Midbrain (tissue), 1 donor: Measurements from ENCODE around the gene PSMB9.
"Not testable (repeated sequence)": the region's sequence is repeated elsewhere in the genome, so short reads cannot be mapped to it uniquely, and the experiment has no call there.

Experiments used
- DNase-seq: peaks from one replicate; lab custom pipeline; 2025; lab: John Stamatoyannopoulos, UW

Gene PSMB9

DNA sequence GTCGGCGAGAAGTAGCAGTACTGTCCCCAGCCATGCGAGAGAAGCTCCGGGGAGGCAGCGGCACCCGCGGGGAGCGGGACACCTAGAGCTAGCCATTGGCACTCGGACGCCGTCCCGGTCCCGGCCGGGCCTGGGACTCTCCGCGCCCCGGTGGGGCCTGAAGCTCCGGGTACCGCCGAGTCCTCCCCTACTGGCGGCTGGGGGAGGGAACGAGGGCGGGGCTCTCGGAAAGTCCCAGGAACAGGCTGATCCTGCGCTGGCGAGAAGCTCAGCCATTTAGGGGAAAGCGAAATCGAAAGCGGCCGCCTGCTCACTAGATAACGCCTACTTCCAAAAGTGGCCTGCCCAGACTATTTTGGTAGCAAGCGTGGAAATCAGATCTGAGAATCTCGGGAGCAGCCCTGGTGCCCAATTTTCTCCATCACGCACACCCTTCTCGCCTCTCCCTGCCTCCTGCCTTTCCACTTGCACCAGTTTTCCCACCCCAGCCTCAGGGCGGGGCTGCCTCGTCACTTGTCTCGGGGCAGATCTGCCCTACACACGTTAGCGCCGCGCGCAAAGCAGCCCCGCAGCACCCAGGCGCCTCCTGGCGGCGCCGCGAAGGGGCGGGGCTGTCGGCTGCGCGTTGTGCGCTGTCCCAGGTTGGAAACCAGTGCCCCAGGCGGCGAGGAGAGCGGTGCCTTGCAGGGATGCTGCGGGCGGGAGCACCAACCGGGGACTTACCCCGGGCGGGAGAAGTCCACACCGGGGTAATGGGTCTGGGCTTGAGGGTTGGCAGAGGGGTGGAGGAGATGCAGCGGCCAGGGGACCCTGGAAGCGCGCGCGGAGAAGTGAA is at the start of gene PSMB9, which contains the start of gene TAP1:
Gene PSMB9, plus strand, starts transcription at position 652 of the 835 bp plus-strand sequence. Its CDS starts 38 bp downstream, at position 690.
Gene TAP1, minus strand, starts transcription at position 164 of the 835 bp plus-strand sequence. Its CDS starts 68 bp downstream, at position 96.
- DNase-seq: peak; percentile 94

DNA sequence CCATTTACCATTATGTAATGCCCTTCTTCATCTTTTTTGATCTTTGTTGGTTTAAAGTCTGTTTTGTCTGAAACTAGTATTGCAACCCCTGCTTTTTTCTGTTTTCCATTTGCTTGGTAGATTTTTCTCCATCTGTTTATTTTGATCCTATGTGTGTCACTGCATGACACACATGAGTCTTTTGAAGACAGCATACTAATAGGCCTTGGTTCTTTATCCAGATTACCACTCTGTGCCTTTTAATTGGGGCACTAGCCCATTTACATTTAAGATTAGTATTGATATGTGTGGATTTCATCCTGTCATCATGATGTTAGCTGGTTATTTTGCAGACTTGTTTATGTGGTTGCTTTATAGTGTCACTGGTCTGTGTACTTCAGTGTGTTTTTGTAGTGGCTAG is 48.6 kb upstream of the PSMB9 start:
- DNase-seq: not testable (repeated sequence)

DNA sequence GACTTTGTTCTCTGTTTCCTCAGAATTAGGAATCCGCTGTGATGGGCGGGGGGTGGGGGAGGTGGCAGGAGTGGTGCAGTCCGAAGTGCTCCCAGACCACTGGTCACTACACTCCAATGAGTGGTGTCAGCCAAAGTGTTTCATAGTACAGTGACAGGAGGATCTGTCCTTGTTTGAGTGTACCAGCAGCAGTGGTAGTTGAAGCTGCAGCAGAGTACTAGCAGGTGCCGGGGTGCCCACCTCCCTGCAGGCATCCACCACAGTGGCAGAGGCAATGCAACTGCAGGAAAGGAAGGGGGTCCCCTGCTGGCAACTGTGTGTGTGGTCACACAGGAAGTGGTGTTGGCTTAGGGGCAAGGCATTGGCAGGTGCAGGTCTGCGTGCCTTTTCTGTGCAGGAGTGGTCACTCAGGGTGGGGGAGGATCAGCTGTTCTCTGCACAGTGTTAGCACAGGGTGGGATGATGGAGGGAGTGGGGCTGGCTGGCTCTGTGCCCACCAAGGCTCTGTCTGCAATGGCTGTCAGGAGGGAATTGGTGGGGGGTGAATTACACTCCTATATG is 46.9 kb upstream of the PSMB9 start:
- DNase-seq: no peak

DNA sequence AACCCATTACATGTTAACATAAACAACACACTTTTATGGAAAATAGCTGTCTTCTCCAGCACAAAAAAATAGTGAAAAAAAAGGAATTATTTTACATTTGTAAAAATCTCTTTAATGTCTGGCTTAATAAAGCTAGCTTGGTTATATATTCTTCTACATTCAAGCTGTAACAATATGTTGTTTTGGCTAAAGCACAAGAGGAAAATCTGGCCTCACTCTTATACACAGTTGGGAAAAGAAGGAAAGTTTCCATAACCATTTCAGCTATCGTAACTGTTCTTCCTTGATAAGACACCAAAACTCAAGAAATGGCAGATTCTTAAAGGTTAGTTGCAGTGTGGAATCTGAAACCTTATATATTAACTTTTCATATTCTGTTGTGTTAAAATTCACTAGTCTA is 44.8 kb upstream of the PSMB9 start:
- DNase-seq: no peak

DNA sequence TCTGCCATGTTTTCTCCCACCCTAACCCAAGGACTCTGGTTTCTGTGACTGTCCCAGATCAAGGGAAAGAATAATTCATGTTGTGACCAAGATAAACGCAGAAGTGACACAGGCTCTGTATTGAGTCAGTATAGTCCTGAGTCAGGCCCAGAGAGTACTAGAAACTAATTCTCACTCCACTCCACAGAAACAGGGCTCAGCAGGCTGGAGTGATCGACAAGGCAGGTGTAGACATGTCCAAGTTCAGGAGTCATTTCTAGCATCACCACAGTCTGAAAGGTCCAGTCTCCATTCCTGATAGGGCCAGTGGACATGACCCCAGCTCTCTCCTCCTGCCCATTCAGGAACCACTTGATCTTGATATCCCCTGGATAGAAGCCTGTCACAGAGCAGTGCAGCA is 39.8 kb upstream of the PSMB9 start:
- no peak for DNase-seq

DNA sequence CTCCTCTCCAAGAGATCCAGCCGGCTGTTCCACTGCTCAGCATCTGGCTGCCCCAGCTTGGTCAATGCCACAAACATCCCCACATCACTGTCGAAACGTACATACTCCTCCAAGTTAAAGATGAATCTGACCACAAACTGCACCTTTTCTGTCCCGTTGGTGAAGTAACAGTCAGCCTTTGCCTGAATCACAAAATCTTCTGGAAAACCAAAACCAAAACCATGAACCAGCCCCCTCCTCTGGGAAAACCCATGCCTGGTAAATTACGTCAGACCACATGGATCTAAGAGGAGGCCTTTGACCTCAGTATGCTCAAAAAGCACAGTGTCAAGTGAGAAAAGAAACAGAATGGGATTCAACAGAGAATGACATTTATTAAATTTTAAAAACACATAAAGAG is 38.9 kb upstream of the PSMB9 start:
- no peak for DNase-seq

DNA sequence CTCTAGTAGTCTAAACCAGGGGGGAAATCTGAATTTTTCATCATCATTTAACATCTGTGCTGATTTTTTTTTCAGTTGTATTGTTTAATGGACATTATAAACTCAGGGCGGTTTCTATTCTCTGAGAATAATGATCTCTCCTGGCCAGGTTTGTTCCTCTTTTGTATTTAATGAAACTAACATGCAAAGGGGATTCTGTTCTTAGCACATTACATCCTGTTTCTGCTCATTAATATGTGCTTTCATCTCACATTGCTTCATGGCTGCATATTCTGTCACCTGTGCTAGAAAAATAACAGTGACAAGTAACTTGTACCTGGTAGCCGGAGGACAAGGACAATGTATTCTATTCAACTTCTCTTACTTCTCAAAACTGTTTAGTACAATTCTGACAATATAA is 38.0 kb upstream of the PSMB9 start:
- DNase-seq: no peak

DNA sequence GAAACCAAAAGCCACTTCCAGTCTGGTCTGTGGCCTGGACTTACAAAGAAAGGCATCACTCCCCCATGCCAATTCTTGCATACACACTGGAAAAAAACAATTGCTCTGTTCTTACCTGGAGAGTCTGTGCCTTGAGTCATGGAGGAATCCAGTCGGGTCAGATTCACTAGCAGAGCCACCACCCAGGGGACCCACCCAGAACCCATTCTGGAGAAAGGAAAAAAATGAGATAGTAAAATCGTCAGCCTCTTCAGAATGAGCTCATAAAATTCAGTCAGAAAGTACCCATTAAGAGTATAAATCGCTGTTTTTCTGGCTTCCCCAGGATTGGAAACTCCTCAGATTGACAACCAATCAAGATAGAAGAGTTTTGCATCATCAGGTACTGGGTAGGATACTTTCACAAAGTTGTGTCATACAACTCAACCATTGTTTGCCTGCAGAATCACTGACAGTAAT is 37.2 kb upstream of the PSMB9 start, which contains the start of gene HLA-DOB:
Gene HLA-DOB, minus strand, starts transcription at position 257 of the 459 bp plus-strand sequence. Its CDS starts 51 bp downstream, at position 206.
- peak; percentile 5 for DNase-seq

DNA sequence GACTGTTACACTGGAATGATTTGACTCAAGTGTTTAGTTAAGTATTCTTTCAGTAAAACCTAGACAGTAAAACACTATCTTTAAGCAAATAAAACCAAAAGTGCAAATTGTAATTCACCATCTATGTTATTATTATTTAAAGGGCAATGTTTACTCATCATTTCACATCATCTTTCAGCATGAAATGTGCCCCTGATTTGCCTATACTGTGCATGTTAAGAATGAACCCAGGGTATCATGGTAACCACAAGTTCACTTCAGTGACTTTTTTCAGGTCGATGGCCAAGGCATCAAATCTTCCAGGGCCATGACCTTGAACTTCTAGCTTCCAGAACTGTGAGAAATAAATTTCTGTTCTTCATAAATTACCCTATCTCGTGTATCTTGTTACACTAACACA is 35.1 kb upstream of the PSMB9 start:
- DNase-seq: no peak

DNA sequence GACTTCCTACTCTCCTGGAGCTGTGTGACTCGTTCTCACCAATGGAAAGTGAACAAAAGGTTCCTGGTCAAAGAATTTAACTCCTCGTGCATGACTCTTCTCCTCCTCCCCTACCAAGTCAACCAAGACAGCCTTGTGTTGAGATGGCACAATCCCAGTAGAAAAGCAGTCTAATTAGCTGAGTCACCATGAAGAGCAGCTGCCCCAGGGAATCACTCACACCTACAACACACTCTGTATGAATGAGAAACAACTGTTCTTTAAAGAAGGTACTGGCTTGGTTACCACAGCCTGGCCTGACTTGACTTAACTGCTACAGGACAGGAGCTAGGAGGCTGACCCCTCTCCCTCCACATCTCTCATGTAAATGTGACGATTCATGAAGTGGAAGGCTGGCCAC is 34.3 kb upstream of the PSMB9 start:
- no peak for DNase-seq

DNA sequence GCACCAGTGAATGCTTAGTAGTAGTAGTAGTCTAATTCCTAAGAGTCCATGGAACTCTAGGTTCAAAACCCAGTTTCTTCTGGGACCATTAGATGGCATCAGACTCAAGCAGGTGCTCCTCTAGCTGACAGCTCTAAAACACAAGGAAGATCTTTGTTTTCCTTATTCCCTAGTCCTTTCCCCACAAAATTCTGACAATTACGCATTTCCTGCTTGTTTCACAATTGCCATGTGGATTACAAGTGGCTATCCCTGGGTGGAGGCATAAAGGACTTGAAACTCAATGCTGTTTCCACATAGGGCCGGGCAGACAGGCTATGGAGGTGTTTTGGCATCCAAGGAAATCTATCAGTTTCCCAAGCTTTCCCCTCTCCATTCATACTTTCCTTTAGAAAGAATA is 28.0 kb upstream of the PSMB9 start:
- peak; percentile 13 for DNase-seq

DNA sequence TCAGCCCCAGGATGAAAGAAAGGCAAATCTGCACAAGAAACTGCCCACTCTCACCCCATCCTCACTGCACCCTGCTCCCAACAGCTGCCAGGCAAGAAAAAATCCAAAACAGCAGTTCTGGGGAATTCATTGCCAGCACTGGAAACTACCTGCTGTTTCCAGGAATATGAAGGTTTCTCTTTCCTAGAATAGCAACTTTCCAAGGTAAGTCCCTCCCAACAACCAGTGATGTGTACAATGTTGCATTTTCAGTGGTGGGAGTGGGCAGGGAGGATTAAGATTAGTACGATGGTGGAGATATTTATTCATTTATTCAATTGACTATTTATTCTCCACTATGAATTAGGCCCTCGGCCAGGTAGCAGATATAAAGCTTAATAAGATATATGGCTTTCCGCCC is 27.0 kb upstream of the PSMB9 start:
- DNase-seq: no peak

DNA sequence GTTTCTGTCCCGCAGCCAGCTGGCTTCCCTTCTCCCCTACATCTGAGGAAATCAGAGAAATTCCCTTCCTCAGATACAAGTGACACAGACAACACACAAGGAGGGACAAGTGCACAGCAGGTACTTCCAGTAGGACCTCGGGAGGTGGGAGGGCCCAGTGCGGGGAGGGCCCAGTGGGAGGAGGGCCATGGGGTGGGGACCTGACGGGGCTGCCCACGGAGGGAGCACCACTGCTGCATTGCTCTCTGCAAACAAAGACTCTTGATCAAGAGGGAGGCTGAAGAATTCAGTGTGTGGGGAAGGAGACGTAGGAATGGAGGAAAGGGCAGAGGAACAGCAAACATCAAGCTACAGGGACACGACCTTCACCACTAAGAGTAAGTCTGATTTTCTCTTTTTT is 24.5 kb upstream of the PSMB9 start:
- DNase-seq: no peak

DNA sequence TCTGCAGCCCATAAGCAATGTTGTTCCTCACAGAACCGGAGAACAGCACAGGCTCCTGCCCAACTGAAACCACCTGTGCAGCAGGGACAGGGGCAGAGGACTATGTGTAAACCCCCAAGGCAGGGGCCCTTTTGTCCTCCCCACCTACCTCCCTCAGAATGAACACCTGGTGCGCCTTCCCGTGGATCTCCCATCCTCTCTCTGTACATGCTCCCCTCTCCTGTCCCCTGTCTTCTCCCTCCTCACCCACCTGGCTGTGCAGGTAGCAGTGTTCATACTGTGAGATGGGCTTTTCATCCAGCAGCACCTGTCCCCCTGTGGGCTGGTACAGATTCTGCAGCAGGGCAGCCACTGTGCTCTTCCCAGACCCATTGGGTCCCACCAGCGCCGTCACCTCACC is 24.0 kb upstream of the PSMB9 start:
- DNase-seq: no peak

DNA sequence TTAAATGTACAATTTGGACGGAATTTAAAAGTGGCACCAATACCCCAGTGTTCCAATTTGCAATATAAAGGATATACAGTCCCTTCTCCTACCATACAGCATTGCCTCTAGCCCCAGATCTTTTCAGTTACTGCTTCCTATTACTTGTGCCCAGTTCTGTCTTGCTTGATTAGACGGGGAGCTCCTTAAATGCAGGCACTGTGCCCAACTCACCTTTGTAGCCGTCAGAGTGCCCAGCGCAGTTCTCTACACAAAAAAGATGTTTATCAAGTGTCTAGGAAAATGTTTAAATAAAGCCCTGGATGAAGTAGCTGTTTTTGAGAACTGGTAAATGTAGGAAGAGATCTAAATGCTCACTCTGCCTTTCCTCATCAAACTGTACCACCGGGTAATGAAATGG is 23.1 kb upstream of the PSMB9 start:
- DNase-seq: no peak

DNA sequence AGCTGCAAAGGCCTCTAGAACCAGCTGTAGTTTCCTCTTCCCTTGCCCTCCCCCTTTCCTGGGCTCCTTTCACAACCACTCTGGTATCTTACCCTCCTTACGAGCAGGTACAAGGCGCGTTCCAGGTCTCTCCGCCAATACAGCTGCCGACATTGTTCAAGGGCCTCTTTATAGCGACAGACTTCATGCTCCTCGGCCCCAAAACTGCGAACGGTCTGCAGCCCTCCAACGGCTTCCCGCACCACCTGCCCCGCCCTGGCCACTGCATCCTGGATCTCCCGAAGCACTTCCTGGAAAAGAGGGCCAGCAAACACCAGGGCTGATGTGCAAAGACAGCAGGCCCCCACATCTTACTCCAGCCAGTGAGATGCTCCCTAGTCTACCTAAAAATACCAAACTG is 21.5 kb upstream of the PSMB9 start:
- DNase-seq: no peak

DNA sequence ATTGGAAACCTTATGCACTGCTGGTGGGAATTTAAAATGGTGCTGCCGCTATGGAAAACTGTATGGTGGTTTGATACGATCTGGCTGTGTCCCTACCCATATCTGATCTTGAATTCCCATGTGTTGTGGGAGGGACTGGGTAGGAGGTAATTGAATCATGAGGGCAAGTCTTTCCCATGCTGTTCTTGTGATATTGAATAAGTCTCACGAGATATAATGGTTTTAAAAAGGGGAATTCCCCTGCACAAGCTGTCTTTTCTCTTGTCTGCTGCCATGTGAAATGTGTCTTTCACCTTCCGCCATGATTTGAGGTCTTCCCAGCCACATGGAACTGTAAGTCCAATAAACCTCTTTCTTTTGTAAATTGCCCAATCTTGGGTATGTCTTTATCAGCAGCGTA is 20.3 kb upstream of the PSMB9 start:
- DNase-seq: no peak

DNA sequence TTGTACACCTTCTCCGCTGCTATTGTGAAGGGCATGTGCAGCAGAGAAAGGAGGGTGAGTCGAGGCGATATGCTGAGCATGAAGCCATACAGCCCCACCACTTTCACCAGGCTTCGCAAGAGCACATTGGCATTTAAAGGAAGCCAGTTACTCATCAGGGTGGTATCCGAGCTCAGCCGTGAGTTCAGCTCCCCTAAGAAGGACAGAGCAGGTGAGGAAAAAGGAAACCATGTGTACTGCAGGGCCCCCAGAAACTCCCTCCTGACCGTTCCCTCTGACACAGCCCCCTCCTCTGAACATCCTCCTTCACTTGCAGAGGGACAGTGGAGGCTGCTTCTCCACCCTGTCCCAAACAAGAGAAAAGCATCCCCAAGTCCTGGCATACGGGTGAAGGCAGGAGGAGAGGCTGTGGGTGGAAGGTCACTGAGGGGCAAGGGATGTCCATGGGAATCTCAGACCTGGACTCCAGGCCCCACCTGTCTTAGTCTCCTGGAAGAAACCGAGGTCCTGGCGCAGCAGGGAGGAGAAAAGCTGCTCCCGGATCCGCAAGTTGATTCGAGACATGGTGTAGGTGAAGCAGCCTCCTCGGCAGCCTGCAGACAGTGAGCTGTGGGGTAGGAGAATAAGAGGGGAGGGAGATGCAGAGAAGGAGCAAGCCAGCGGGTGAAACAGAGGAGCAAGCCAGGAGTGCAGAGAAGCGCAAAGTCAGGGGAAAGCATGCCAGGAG is 18.7 kb upstream of the PSMB9 start:
- no peak for DNase-seq

DNA sequence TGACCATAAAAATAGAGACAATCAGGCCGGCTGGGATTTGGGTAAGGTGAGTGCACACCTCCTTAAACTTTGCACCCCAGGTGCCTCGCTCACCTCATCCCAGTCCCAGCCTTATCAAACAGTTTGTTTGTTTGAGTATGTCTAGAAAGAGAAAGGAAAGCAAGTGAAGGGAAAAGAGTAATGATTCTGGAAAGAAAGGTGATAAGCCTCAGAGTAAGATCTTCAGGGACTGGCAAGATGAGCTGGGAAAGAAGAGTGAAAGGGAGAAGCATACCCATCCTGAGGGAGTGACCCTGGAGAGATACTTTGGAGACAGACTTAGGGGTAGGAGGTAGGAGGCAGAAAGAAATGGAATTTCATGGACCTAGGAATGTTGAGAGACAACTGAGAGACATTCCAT is 17.1 kb upstream of the PSMB9 start:
- no peak for DNase-seq

DNA sequence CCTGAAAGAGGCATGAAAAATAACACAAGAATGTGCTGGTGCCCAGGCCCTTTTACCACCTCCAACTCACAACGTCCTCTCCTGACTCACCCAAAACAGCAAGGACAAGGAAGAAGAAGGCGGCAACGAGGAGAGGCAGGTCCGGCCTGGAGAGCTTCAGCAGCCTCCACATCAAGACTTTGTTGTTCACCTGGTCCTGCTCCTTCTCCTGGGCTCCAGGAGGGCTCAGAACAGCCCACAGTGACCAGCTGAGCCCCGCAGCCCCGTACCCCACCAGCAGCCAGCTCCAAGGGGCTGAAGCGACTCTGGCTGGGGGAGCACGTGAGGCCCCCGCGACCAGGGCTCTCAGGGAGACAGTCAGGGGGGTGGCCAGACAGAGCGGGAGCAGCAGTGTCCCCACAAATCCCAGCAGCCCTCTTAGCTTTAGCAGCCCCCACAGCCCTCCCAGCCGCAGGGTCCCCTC is 16.3 kb upstream of the PSMB9 start:
- DNase-seq: no peak

DNA sequence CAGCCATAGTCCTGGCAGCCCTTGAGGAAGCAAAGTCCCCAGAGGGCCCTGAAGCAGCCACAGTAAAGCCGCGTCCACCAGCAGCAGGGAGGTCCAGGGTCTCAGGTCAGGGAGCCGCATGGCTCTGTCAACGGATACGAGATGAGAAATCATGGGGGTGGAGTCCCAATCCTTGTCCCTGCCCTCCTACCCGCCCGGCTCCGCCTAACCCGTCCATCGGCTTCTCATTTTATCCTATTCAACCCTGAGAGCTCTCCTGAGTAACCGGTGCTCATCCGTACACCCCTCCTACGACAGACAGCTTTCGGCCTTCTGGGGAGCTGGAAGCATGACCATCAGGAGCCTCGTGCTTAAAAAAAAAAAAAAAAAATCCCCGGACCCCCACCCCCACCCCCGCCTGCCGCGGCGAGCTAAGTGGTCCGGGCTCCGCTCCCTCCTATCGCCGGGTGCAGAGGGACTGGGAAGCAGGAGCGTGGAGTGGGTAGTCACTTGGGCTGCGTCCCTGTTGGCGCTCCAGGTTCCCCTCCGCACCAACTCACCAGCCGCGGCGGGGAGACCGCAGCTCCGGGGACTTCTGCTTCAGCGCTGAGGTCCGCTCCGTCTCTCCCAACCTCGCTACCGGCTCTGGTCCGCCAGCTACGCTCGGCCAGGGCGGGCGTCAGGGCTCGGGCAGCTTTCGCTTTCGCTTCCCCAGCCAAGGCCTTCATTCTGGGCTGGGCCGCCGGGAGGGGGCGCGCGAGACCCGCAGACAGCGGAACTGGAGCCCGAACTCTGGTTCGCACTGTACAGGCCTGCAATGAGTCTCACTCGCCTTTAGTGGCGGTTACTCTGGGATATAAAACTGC is 15.7 kb upstream of the PSMB9 start, which contains the start of gene TAP2:
Gene TAP2, minus strand, starts transcription at position 626 of the 845 bp plus-strand sequence. Its CDS starts 506 bp downstream, at position 120.
- peak; percentile 95 for DNase-seq

DNA sequence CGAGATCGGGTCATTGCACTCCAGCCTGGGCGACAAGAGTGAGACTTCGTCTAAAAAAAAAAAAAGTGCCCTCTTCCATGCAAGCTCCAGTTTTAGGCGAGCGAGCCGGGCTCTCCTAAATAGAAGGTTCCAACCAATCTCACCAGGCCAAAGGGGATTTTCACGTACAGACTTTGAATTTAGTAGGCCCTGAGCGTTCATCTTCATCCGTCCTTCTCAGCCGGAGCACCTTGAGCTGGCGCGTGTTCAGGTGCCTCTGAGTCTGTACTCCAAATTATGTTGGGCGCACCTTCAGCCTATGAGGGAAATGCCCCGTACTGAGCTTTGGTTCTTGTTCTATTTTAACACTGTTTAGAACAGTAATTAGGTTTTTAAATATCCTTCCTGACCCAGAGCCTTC is 14.6 kb upstream of the PSMB9 start:
- DNase-seq: no peak
